SK-N-SH (cell line): ENCODE measurements around the gene F7. TPM values are rescaled to one million over a fixed set of nuclear protein-coding genes. Genes with fewer than 3 reads are reported as not detected.

ENCODE experiments used
- CTCF ChIA-PET: fragments of 300-600, 350-600 bp; formaldehyde crosslinking; extraction: SDS; loops from one replicate; lab custom pipeline; 2021; lab: Yijun Ruan, JAX
- POLR2A ChIA-PET: fragments of 350-600 bp; sonication (Branson Sonifier 250); formaldehyde crosslinking; extraction: SDS; loops from one replicate; lab custom pipeline; 2020; ENCODE audit warnings: antibody characterized with exemption, inconsistent platforms; lab: Yijun Ruan, JAX
- DNase-seq: peaks from one replicate; pipeline ENCODE4 v3.0.0; 2012
- H2AFZ ChIP-seq: fragments of 200-600 bp; sonication (generic); 2 replicates; pipeline ENCODE4 v1.8.1; 2016; ENCODE audit warnings: antibody characterized with exemption, mild to moderate bottlenecking, low read depth
- H3F3A ChIP-seq: fragments of 200-600 bp; sonication (generic); replicated peaks from 2 replicates; pipeline ENCODE3; 2016; ENCODE audit warnings: antibody characterized with exemption, mild to moderate bottlenecking; ENCODE audit not compliant: insufficient read depth
- H3K27ac ChIP-seq, 2 experiments: fragments of 200-500 bp in 1 of 2; fragments of 200-600 bp in 1 of 2; sonication (Bioruptor generic) in 1 of 2; sonication (generic), shearing (Covaris generic) in 1 of 2; 2 replicates each; pipeline versions ENCODE4 v1.5.1 to v1.6.1; 2014 to 2016; ENCODE audit warnings: low read depth in 2 of 2, inconsistent platforms in 1 of 2, low read length in 1 of 2, mild to moderate bottlenecking in 1 of 2, mixed read lengths in 1 of 2
- H3K27me3 ChIP-seq: fragments of 200-600 bp; sonication (generic), shearing (Covaris generic); 2 replicates; pipeline ENCODE4 v1.6.1; 2016; ENCODE audit warnings: mixed run types; ENCODE audit not compliant: insufficient read depth
- H3K36me3 ChIP-seq, 2 experiments: fragments of 200-500 bp in 1 of 2; fragments of 200-600 bp in 1 of 2; sonication (Bioruptor generic) in 1 of 2; sonication (generic) in 1 of 2; replicated peaks in 1 of 2; 2 replicates each; pipeline versions ENCODE3 to v1.5.1; 2014 to 2016; ENCODE audit warnings: low read length in 1 of 2, mild to moderate bottlenecking in 1 of 2; ENCODE audit not compliant: insufficient read depth in 2 of 2, control insufficient read depth in 1 of 2
- H3K4me1 ChIP-seq, 2 experiments: fragments of 200-500 bp in 1 of 2; fragments of 200-600 bp in 1 of 2; sonication (Bioruptor generic) in 1 of 2; sonication (generic), shearing (Covaris generic) in 1 of 2; 2 replicates each; pipeline versions ENCODE4 v1.5.1 to v1.6.1; 2014 to 2016; ENCODE audit warnings: low read depth in 1 of 2, low read length in 1 of 2, mixed run types in 1 of 2; ENCODE audit not compliant: insufficient read depth in 2 of 2, control insufficient read depth in 1 of 2
- H3K4me2 ChIP-seq: fragments of 200-600 bp; sonication (generic), shearing (Covaris generic); 2 replicates; pipeline ENCODE4 v1.6.1; 2017; ENCODE audit warnings: mixed run types
- H3K4me3 ChIP-seq, 2 experiments: fragments of 200-500 bp in 1 of 2; fragments of 200-600 bp in 1 of 2; sonication (Bioruptor generic) in 1 of 2; sonication (generic), shearing (Covaris generic) in 1 of 2; 2 replicates each; pipeline versions ENCODE4 v1.5.1 to v1.8.1; 2014 to 2016; ENCODE audit warnings: low read depth in 2 of 2, inconsistent platforms in 1 of 2, low read length in 1 of 2, mild to moderate bottlenecking in 1 of 2, mixed read lengths in 1 of 2, moderate library complexity in 1 of 2
- H3K79me2 ChIP-seq: fragments of 200-600 bp; sonication (generic); 2 replicates; pipeline ENCODE4 v1.8.1; 2017; ENCODE audit warnings: mild to moderate bottlenecking; ENCODE audit not compliant: insufficient read depth
- H3K9ac ChIP-seq: fragments of 200-600 bp; sonication (generic); 2 replicates; pipeline ENCODE4 v1.6.1; 2017; ENCODE audit warnings: mixed run types
- H3K9me2 ChIP-seq: fragments of 200-600 bp; sonication (generic); 2 replicates; pipeline ENCODE4 v1.6.1; 2017; ENCODE audit warnings: mixed run types
- H3K9me3 ChIP-seq: fragments of 200-600 bp; sonication (generic); 2 replicates; pipeline ENCODE4 v1.6.1; 2017; ENCODE audit warnings: mixed run types, mild to moderate bottlenecking, moderate library complexity
- H4K20me1 ChIP-seq: fragments of 200-600 bp; sonication (generic); 2 replicates; pipeline ENCODE4 v1.6.1; 2017; ENCODE audit warnings: mild to moderate bottlenecking, mixed run types; ENCODE audit not compliant: insufficient read depth
- CHD2 ChIP-seq: fragments of 150-350 bp; IDR thresholded peaks from 2 replicates; pipeline ENCODE4 v1.6.1; 2018; ENCODE audit warnings: low read length; ENCODE audit not compliant: partially characterized antibody
- MAX ChIP-seq: IDR thresholded peaks from 2 replicates; pipeline ENCODE4 v1.4.0; 2012; ENCODE audit warnings: low read depth
- MEF2A ChIP-seq: IDR thresholded peaks from 2 replicates; pipeline ENCODE4 v1.4.0; 2012; ENCODE audit warnings: low read depth, borderline replicate concordance
- MXI1 ChIP-seq: IDR thresholded peaks from 2 replicates; pipeline ENCODE4 v1.6.1; 2012; ENCODE audit warnings: mild to moderate bottlenecking, low read depth, low read length, improper control_type of control experiment
- NRF1 ChIP-seq: IDR thresholded peaks from 2 replicates; pipeline ENCODE4 v1.6.1; 2012; ENCODE audit warnings: low read depth, mild to moderate bottlenecking, low read length
- PBX3 ChIP-seq: IDR thresholded peaks from 2 replicates; pipeline ENCODE4; 2012
- RCOR1 ChIP-seq: fragments of 150-350 bp; IDR thresholded peaks from 2 replicates; pipeline ENCODE4 v1.6.1; 2017; ENCODE audit warnings: antibody characterized with exemption, low read length
- REST ChIP-seq: IDR thresholded peaks from 2 replicates; pipeline ENCODE4 v1.6.1; 2012; ENCODE audit warnings: mild to moderate bottlenecking, low read depth, low read length, moderate library complexity
- SIN3A ChIP-seq: IDR thresholded peaks from 2 replicates; pipeline ENCODE4 v1.6.1; 2012; ENCODE audit warnings: low read depth, mild to moderate bottlenecking, low read length, moderate library complexity, borderline replicate concordance
- TEAD4 ChIP-seq: IDR thresholded peaks from 2 replicates; pipeline ENCODE4 v1.4.0; 2012; ENCODE audit warnings: mild to moderate bottlenecking, borderline replicate concordance; ENCODE audit not compliant: insufficient read depth
- USF2 ChIP-seq: fragments of 150-350 bp; IDR thresholded peaks from 2 replicates; pipeline ENCODE4 v1.6.1; 2017; ENCODE audit warnings: antibody characterized with exemption, low read length, low read depth, borderline replicate concordance
- WGBS: methylation state at CpG from one replicate; pipeline ENCODE4 v1.1.6; 2017; ENCODE audit warnings: low lambda C conversion rate; 5-methylcytosine and 5-hydroxymethylcytosine counted together
- polyA plus RNA-seq, 3 experiments: library from polyadenylated mRNA; depleted of rRNA; stranded (reverse); fragments of >200 nt; gene quantifications; 2 replicates each; pipeline ENCODE4 v1.2.3, GENCODE V29; 2012
- TF ChIP-seq, protein P1 (sequence below): fragments of 200-600 bp; sonication (generic); IDR thresholded peaks from 2 replicates; pipeline ENCODE4 v1.6.1; 2017; ENCODE audit warnings: antibody characterized with exemption, mild to moderate bottlenecking, moderate library complexity

Gene F7
- polyA plus RNA-seq, 1 of the 3 experiments (the other 2 are of a cell fraction), result not detected

- Histone ChIP-seq H3K27me3 (no peaks in the 10 kb centered on the region), H3K9me3 (no peaks in the 10 kb centered on the region), H3K27ac (no peak overlapping the region; a peak in 1 of 4 replicates), H3K4me1 (peaks cover 0 to 9% of the 10 kb centered on the region in 2 experiments; a peak in 1 of 4 replicates), H2AFZ (no peak overlapping the region), H4K20me1 (no peaks in the 10 kb centered on the region), H3K4me3 (no peak overlapping the region), H3K9ac (no peak overlapping the region), H3K4me2 (no peak overlapping the region), H3K79me2 (no peaks in the 10 kb centered on the region), H3F3A (no peaks in the 10 kb centered on the region), H3K9me2 (no peaks in the 10 kb centered on the region), H3K36me3 (no peaks in the 10 kb centered on the region)
- WGBS, result 20% methylated on average over 1 of the region's 14 CpGs
- ChIA-PET POLR2A (interaction anchor here (1.1 kb wide), 1 partner anchor 14 kb away, joined by 3 read pairs; no protein-coding TSS in a partner anchor), CTCF (interaction anchor here (1.1 to 1.5 kb wide), 2 partner anchors 10 to 152 kb away, joined by 3 to 6 read pairs; no protein-coding TSS in a partner anchor)
- DNase-seq, result no peak
- TF ChIP-seq PBX3, result no peak
- TF ChIP-seq CHD2, result no peak
- TF ChIP-seq, protein P1, sequence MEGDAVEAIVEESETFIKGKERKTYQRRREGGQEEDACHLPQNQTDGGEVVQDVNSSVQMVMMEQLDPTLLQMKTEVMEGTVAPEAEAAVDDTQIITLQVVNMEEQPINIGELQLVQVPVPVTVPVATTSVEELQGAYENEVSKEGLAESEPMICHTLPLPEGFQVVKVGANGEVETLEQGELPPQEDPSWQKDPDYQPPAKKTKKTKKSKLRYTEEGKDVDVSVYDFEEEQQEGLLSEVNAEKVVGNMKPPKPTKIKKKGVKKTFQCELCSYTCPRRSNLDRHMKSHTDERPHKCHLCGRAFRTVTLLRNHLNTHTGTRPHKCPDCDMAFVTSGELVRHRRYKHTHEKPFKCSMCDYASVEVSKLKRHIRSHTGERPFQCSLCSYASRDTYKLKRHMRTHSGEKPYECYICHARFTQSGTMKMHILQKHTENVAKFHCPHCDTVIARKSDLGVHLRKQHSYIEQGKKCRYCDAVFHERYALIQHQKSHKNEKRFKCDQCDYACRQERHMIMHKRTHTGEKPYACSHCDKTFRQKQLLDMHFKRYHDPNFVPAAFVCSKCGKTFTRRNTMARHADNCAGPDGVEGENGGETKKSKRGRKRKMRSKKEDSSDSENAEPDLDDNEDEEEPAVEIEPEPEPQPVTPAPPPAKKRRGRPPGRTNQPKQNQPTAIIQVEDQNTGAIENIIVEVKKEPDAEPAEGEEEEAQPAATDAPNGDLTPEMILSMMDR, result no peak
- no peak for TF ChIP-seq MAX
- no peak for TF ChIP-seq RCOR1
- TF ChIP-seq REST, result no peak
- TF ChIP-seq USF2, result no peak
- no peak for TF ChIP-seq MXI1
- TF ChIP-seq SIN3A, result no peak
- TF ChIP-seq TEAD4, result no peak
- no peak for TF ChIP-seq MEF2A
- TF ChIP-seq NRF1, result no peak
Observed at GRCh38 chr13:113094410-113094800, 11.2 kb upstream of the F7 start.
